Tibial nerve (tissue), 4 donors: ENCODE data around the gene GRAMD1C. TPM values are rescaled to one million over a fixed set of nuclear protein-coding genes. Genes with fewer than 3 reads are reported as not detected.

Source experiments
- DNase-seq, 2 donors: peaks; one replicate each; pipeline ENCODE4 v3.0.0-alpha.2; 2019; ENCODE audit warnings: low spot score in 2 of 2
- H3K27ac ChIP-seq, 4 donors: fragments of 200-600 bp; sonication (generic) in 3 of 4; one replicate each; pipeline ENCODE4 v1.5.1; 2017 to 2019; ENCODE audit warnings: mild to moderate bottlenecking in 1 of 4
- H3K27me3 ChIP-seq, 2 donors: fragments of 200-600 bp; sonication (generic) in 1 of 2; one replicate each; pipeline versions ENCODE4 v1.5.1 to v1.6.0; 2017 to 2019
- H3K36me3 ChIP-seq, 3 donors: fragments of 200-600 bp; sonication (generic); one replicate each; pipeline ENCODE4 v1.5.1; 2018 to 2019
- H3K4me1 ChIP-seq, 4 donors: fragments of 200-600 bp; sonication (generic) in 3 of 4; one replicate each; pipeline ENCODE4 v1.5.1; 2017 to 2019
- H3K4me3 ChIP-seq, 4 donors: fragments of 200-600 bp; sonication (generic) in 3 of 4; one replicate each; pipeline ENCODE4 v1.5.1; 2017 to 2019; ENCODE audit warnings: mild to moderate bottlenecking in 1 of 4, moderate library complexity in 1 of 4
- H3K9me3 ChIP-seq, 4 donors: fragments of 200-600 bp; sonication (generic) in 3 of 4; one replicate each; pipeline ENCODE4 v1.5.1; 2017 to 2019
- CTCF ChIP-seq, 5 experiments: fragments of 200-600 bp in 3 of 5; fragments of 450-650 bp in 2 of 5; sonication (generic) in 3 of 5; IDR thresholded peaks; one replicate each; pipeline ENCODE4 v1.5.1; 2016 to 2019; ENCODE audit warnings: antibody characterized with exemption in 5 of 5, mild to moderate bottlenecking in 3 of 5, moderate library complexity in 2 of 5
- EP300 ChIP-seq, 2 donors: sonication (generic); formaldehyde crosslinking; IDR thresholded peaks; one replicate each; pipeline ENCODE4 v1.6.1; 2017; ENCODE audit warnings: antibody characterized with exemption in 2 of 2, mild to moderate bottlenecking in 1 of 2
- POLR2A ChIP-seq, 2 donors: fragments of 450-650 bp; IDR thresholded peaks; one replicate each; pipeline ENCODE4 v1.6.1; 2017; ENCODE audit warnings: antibody characterized with exemption in 2 of 2, mild to moderate bottlenecking in 2 of 2, moderate library complexity in 2 of 2
- WGBS, 2 donors: methylation state at CpG; one replicate each; pipeline ENCODE4 v1.1.5; 2018; 5-methylcytosine and 5-hydroxymethylcytosine counted together
- total RNA-seq, 4 donors: library from RNA; depleted of rRNA; stranded (reverse); fragments of >200 nt; gene quantifications; one replicate each; pipeline ENCODE4 v1.1.0, GENCODE V29; 2016

The GRAMD1C gene
- total RNA-seq, 4 donors from 2014 or later: 0.63 to 12.6 (median 1.2) TPM

GRCh38 chr3:113804661-113805060 is 33.9 kb upstream of the GRAMD1C start:
- Histone ChIP-seq H3K4me1 (no peaks in the 10 kb centered on the region), H3K27me3 (no peaks in the 10 kb centered on the region), H3K27ac (no peak overlapping the region), H3K9me3 (no peaks in the 10 kb centered on the region), H3K36me3 (peaks cover 0 to 100% (median 0%) of the 10 kb centered on the region in 3 donors), H3K4me3 (no peak overlapping the region)
- DNase-seq: no peak
- TF ChIP-seq POLR2A (IDR thresholded peaks at IDR 0.05) (no peak), EP300 (IDR thresholded peaks at IDR 0.05) (no peak), CTCF (IDR thresholded peaks at IDR 0.05) (no peak)
- WGBS, 2 donors: 64 to 65% methylated on average over 4 of the region's 4 CpGs

- peaks cover 0 to 100% (median 0%) of the 10 kb centered on the region in 3 donors for H3K36me3 ChIP-seq
- no peaks in the 10 kb centered on the region for H3K9me3 ChIP-seq
- TF ChIP-seq EP300 (IDR thresholded peaks at IDR 0.05): no peak
- no peak for TF ChIP-seq POLR2A (IDR thresholded peaks at IDR 0.05)
- no peak for TF ChIP-seq CTCF (IDR thresholded peaks at IDR 0.05)
- WGBS, 2 donors: 71 to 75% methylated on average over 3 of the region's 3 CpGs
- no peak overlapping the region for H3K4me3 ChIP-seq
- H3K27ac ChIP-seq: no peak overlapping the region
- DNase-seq: no peak
- H3K4me1 ChIP-seq: no peaks in the 10 kb centered on the region
- no peaks in the 10 kb centered on the region for H3K27me3 ChIP-seq
Observed at GRCh38 chr3:113805249-113805648, 33.3 kb upstream of the GRAMD1C start.

- Histone ChIP-seq H3K36me3 (peaks cover 0 to 49% (median 0%) of the 10 kb centered on the region in 3 donors), H3K4me3 (no peak overlapping the region), H3K27ac (no peak overlapping the region), H3K27me3 (no peaks in the 10 kb centered on the region), H3K4me1 (no peaks in the 10 kb centered on the region), H3K9me3 (no peaks in the 10 kb centered on the region)
- TF ChIP-seq EP300 (IDR thresholded peaks at IDR 0.05) (no peak), POLR2A (IDR thresholded peaks at IDR 0.05) (no peak), CTCF (IDR thresholded peaks at IDR 0.05) (no peak)
- no peak for DNase-seq
- WGBS, 2 donors: 75 to 76% methylated on average over 3 of the region's 3 CpGs
Observed at GRCh38 chr3:113812854-113813253, 25.7 kb upstream of the GRAMD1C start.

GRCh38 chr3:113819866-113820265 is 18.7 kb upstream of the GRAMD1C start:
- no peaks in the 10 kb centered on the region for H3K9me3 ChIP-seq
- H3K36me3 ChIP-seq: no peaks in the 10 kb centered on the region
- no peaks in the 10 kb centered on the region for H3K27me3 ChIP-seq
- no peaks in the 10 kb centered on the region for H3K4me1 ChIP-seq
- no peak for TF ChIP-seq POLR2A (IDR thresholded peaks at IDR 0.05)
- TF ChIP-seq CTCF (IDR thresholded peaks at IDR 0.05): no peak
- TF ChIP-seq EP300 (IDR thresholded peaks at IDR 0.05): no peak
- H3K27ac ChIP-seq: no peak overlapping the region
- H3K4me3 ChIP-seq: no peak overlapping the region
- WGBS, 2 donors: 88 to 90% methylated on average over 3 of the region's 3 CpGs
- DNase-seq: no peak

GRCh38 chr3:113825090-113825489 is 13.5 kb upstream of the GRAMD1C start:
- WGBS, 2 donors: 87 to 95% methylated on average over 2 of the region's 2 CpGs
- Histone ChIP-seq H3K9me3 (no peaks in the 10 kb centered on the region), H3K27me3 (no peaks in the 10 kb centered on the region), H3K4me3 (no peak overlapping the region), H3K27ac (no peak overlapping the region), H3K4me1 (peaks cover 0 to under 1% (median 0%) of the 10 kb centered on the region in 4 donors), H3K36me3 (no peaks in the 10 kb centered on the region)
- TF ChIP-seq POLR2A (IDR thresholded peaks at IDR 0.05): no peak
- no peak for TF ChIP-seq CTCF (IDR thresholded peaks at IDR 0.05)
- TF ChIP-seq EP300 (IDR thresholded peaks at IDR 0.05): no peak
- DNase-seq: no peak
